Liver (tissue), 9 donors: ENCODE data around the gene ANKRD10. TPM values are rescaled to one million over a fixed set of nuclear protein-coding genes. Genes with fewer than 3 reads are reported as not detected.

Source experiments
- DNase-seq: peaks from one replicate; pipeline ENCODE4 v3.0.0-alpha.2; 2017; ENCODE audit warnings: low spot score
- H3K27ac ChIP-seq, 2 donors: one replicate each; pipeline ENCODE4 v1.7.0; 2013; ENCODE audit warnings: inconsistent platforms in 2 of 2, low read length in 2 of 2, control low read depth in 1 of 2, low read depth in 1 of 2, mild to moderate bottlenecking in 1 of 2
- H3K27me3 ChIP-seq, 4 donors: one replicate each; pipeline versions ENCODE4 v1.6.1 to v1.7.0; 2013; ENCODE audit warnings: low read length in 3 of 4, inconsistent platforms in 1 of 4, mild to moderate bottlenecking in 1 of 4, moderate library complexity in 1 of 4; ENCODE audit not compliant: control insufficient read depth in 4 of 4, insufficient read depth in 4 of 4
- H3K36me3 ChIP-seq, 4 donors: one replicate each; pipeline versions ENCODE4 v1.6.1 to v1.7.0; 2013; ENCODE audit warnings: low read length in 3 of 4, mild to moderate bottlenecking in 3 of 4, low read depth in 1 of 4, moderate library complexity in 1 of 4; ENCODE audit not compliant: control insufficient read depth in 4 of 4, insufficient read depth in 3 of 4
- H3K4me1 ChIP-seq, 4 donors: one replicate each; pipeline versions ENCODE4 v1.6.1 to v1.7.0; 2013; ENCODE audit warnings: low read length in 3 of 4, mild to moderate bottlenecking in 3 of 4, moderate library complexity in 1 of 4; ENCODE audit not compliant: control insufficient read depth in 4 of 4, insufficient read depth in 4 of 4
- H3K4me3 ChIP-seq, 3 donors: one replicate each; pipeline versions ENCODE4 v1.6.1 to v1.7.0; 2013; ENCODE audit warnings: low read length in 3 of 3, control low read depth in 1 of 3, low read depth in 1 of 3, mild to moderate bottlenecking in 1 of 3
- H3K9ac ChIP-seq, 2 donors: one replicate each; pipeline ENCODE4 v1.7.0; 2013; ENCODE audit warnings: low read length in 2 of 2, mild to moderate bottlenecking in 2 of 2, moderate library complexity in 2 of 2, control low read depth in 1 of 2, low read depth in 1 of 2
- H3K9me3 ChIP-seq, 4 donors: one replicate each; pipeline versions ENCODE4 v1.6.1 to v1.7.0; 2013; ENCODE audit warnings: low read length in 3 of 4; ENCODE audit not compliant: control insufficient read depth in 4 of 4
- CTCF ChIP-seq: fragments of 150-350 bp; IDR thresholded peaks from 2 replicates; pipeline ENCODE4 v1.5.1; 2017; ENCODE audit warnings: improper control_type of control experiment, low read depth, low read length; ENCODE audit not compliant: missing input control
- EGR1 ChIP-seq, 2 donors: IDR thresholded peaks; 2 replicates each; pipeline ENCODE4 v1.6.1; 2016 to 2018; ENCODE audit warnings: antibody characterized with exemption in 2 of 2, low read depth in 2 of 2
- FOXA1 ChIP-seq: IDR thresholded peaks from 2 replicates; pipeline ENCODE4 v1.6.1; 2016; ENCODE audit warnings: antibody characterized with exemption
- GABPA ChIP-seq, 2 donors: IDR thresholded peaks in 1 of 2; conservative IDR thresholded peaks in 1 of 2; 2 replicates each; pipeline ENCODE4 v1.6.1; 2016; ENCODE audit warnings: antibody characterized with exemption in 2 of 2, mild to moderate bottlenecking in 1 of 2, moderate library complexity in 1 of 2
- HNF4A ChIP-seq, 2 donors: conservative IDR thresholded peaks; 2 replicates each; pipeline ENCODE4 v1.6.1; 2016; ENCODE audit warnings: antibody characterized with exemption in 2 of 2, mild to moderate bottlenecking in 2 of 2
- HNF4G ChIP-seq: IDR thresholded peaks from 2 replicates; pipeline ENCODE4 v1.6.1; 2016; ENCODE audit warnings: antibody characterized with exemption
- JUND ChIP-seq, 2 donors: IDR thresholded peaks; 2 replicates each; pipeline ENCODE4 v1.6.1; 2016; ENCODE audit warnings: antibody characterized with exemption in 2 of 2
- NR2F2 ChIP-seq: IDR thresholded peaks from 2 replicates; pipeline ENCODE4 v1.6.1; 2016; ENCODE audit warnings: antibody characterized with exemption
- RAD21 ChIP-seq, 2 donors: IDR thresholded peaks; 2 replicates each; pipeline ENCODE4 v1.6.1; 2016; ENCODE audit warnings: antibody characterized with exemption in 2 of 2, mild to moderate bottlenecking in 2 of 2
- RXRA ChIP-seq, 2 donors: IDR thresholded peaks; 2 replicates each; pipeline ENCODE4 v1.6.1; 2017 to 2018; ENCODE audit warnings: antibody characterized with exemption in 2 of 2, mild to moderate bottlenecking in 1 of 2
- SP1 ChIP-seq: IDR thresholded peaks from 2 replicates; pipeline ENCODE4 v1.6.1; 2018; ENCODE audit warnings: antibody characterized with exemption, mild to moderate bottlenecking
- TAF1 ChIP-seq: conservative IDR thresholded peaks from 2 replicates; pipeline ENCODE4 v1.6.1; 2016; ENCODE audit warnings: antibody characterized with exemption, mild to moderate bottlenecking
- YY1 ChIP-seq: IDR thresholded peaks from 2 replicates; pipeline ENCODE4 v1.6.1; 2016; ENCODE audit warnings: antibody characterized with exemption, mild to moderate bottlenecking
- ZBTB33 ChIP-seq: IDR thresholded peaks from 2 replicates; pipeline ENCODE4 v1.6.1; 2016; ENCODE audit warnings: antibody characterized with exemption
- WGBS: extraction: QIAGEN DNeasy Blood & Tissue Kit; methylation state at CpG from one replicate; pipeline ENCODE4 v1.1.7; 2013; 5-methylcytosine and 5-hydroxymethylcytosine counted together
- polyA plus RNA-seq, 2 donors: library from polyadenylated mRNA; stranded (reverse) in 1 of 2; unstranded in 1 of 2; fragments of 200-250 nt in 1 of 2; fragments of >200 nt in 1 of 2; fragmentation: Nextera tagmentation in 1 of 2; extraction: Ambion mirVana in 1 of 2; gene quantifications; one replicate each; pipeline versions ENCODE4 v1.2.1 to v1.2.3, GENCODE V29; 2013 to 2015
- total RNA-seq, 2 donors: library from RNA; depleted of rRNA; stranded (reverse); fragments of >200 nt; gene quantifications; one replicate each; pipeline ENCODE4 v1.2.3, GENCODE V29; 2014
- TF ChIP-seq, protein P1 (sequence below): IDR thresholded peaks from 2 replicates; pipeline ENCODE4 v1.6.1; 2016; ENCODE audit warnings: antibody characterized with exemption
- donor health status: healthy.
- donor health status: healthy.
- donor health status: healthy.
- donor health status: healthy.
- donor health status: healthy.

The ANKRD10 gene
- total and polyA plus RNA-seq, 4 donors = 18.8 to 74.1 (median 52.9) TPM

DNA sequence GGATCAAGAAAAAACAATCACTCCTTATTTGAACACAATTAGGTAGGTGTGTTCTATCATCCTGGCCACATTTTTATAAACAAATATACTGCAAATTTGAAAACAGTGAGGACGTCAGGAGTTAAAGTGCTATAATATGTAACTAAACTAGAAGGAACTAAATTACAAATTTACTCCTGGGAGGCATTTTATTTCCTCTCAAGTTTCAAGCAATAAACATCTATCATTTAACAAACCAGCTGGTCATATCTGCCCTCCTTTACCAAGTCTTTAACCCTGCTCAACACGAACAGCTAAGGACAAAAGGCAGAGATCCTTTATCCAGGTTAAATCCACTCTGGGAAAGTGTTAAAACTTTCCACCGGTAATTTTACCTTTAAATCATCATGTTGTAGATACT, 26.5 kb downstream of the ANKRD10 start:
- WGBS = 83% methylated on average over 3 of the region's 3 CpGs
- TF ChIP-seq HNF4G (no peak), EGR1 (IDR thresholded peaks at IDR 0.05; ENCODE audit: low read depth in 2 of 2) (no peak)
- no peak for DNase-seq
- H3K9me3 ChIP-seq = no peaks in the 10 kb centered on the region
- no peak overlapping the region for H3K27ac ChIP-seq
- H3K9ac ChIP-seq = no peak overlapping the region
- H3K4me3 ChIP-seq = no peak overlapping the region
- peaks cover 0 to 6% (median 3%) of the 10 kb centered on the region in 4 donors for H3K36me3 ChIP-seq
- H3K27me3 ChIP-seq = no peaks in the 10 kb centered on the region
- no peaks in the 10 kb centered on the region for H3K4me1 ChIP-seq

GRCh38 chr13:110887597-110888333, 27.1 kb downstream of the ANKRD10 start:
- TF ChIP-seq GABPA (IDR thresholded peaks at IDR 0.05 in 1 of 2, conservative IDR thresholded peaks at IDR 0.05 in 1 of 2) (no peak), SP1 (no peak), RAD21 (IDR thresholded peaks at IDR 0.05) (no peak), JUND (IDR thresholded peaks at IDR 0.05) (no peak), HNF4A (conservative IDR thresholded peaks at IDR 0.05) (no peak)
- TF ChIP-seq, protein P1, sequence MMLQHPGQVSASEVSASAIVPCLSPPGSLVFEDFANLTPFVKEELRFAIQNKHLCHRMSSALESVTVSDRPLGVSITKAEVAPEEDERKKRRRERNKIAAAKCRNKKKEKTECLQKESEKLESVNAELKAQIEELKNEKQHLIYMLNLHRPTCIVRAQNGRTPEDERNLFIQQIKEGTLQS = no peak
- no peak for DNase-seq
- Histone ChIP-seq H3K4me1 (no peaks in the 10 kb centered on the region), H3K36me3 (peaks cover 0 to 5% (median under 1%) of the 10 kb centered on the region in 4 donors), H3K27ac (no peak overlapping the region), H3K4me3 (no peak overlapping the region), H3K9ac (no peak overlapping the region), H3K9me3 (no peaks in the 10 kb centered on the region), H3K27me3 (no peaks in the 10 kb centered on the region)
- 67% methylated on average over 9 of the region's 9 CpGs for WGBS

DNA sequence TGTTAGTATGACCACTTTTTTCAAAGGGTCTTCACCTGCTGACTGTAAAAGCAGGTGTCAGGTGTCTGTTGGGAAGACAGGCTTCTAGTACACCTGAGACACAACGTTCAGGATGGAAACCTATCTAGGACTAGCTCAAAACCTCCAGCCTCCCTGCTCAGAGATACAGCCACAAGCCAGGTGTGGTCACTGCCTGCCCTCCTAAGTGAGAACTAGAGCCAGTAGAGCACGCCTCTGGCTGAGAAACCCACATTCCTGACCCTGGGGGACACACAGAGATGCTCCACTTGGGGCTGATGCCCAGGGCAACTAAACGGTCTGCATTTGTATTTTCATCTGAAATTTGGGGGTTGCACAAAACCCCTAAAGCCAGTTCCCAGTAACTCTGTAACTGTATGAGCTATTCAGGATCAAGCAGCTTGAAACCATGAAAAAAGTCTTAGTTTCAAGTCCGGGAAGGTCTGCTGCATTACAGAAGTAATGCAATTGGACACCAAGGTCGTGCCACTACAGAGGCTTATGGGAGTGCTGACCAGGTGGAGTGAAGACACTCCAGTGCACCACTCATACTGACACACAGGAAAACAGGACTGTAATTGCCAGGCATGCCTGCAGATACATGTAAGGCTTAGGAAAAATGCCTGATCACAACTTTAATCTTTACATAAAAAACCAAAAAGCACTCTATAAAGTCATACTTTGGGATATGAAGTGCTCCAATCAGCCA, 27.8 kb downstream of the ANKRD10 start:
- Histone ChIP-seq H3K4me3 (no peak overlapping the region), H3K36me3 (peaks cover 0 to 2% (median 0%) of the 10 kb centered on the region in 4 donors), H3K9ac (no peak overlapping the region), H3K27ac (no peak overlapping the region), H3K4me1 (no peaks in the 10 kb centered on the region), H3K27me3 (no peaks in the 10 kb centered on the region), H3K9me3 (no peaks in the 10 kb centered on the region)
- 67% methylated on average over 5 of the region's 5 CpGs for WGBS
- no peak for DNase-seq
- no peak for TF ChIP-seq GABPA (IDR thresholded peaks at IDR 0.05 in 1 of 2, conservative IDR thresholded peaks at IDR 0.05 in 1 of 2)
- no peak for TF ChIP-seq SP1
- TF ChIP-seq HNF4G = no peak
- TF ChIP-seq CTCF = no peak
- TF ChIP-seq, protein P1 = no peak
- TF ChIP-seq TAF1 = no peak
- TF ChIP-seq ZBTB33 = no peak
- no peak for TF ChIP-seq RXRA (IDR thresholded peaks at IDR 0.05)
- no peak for TF ChIP-seq YY1
- no peak for TF ChIP-seq HNF4A (conservative IDR thresholded peaks at IDR 0.05)
- no peak for TF ChIP-seq NR2F2
- TF ChIP-seq FOXA1 = no peak
- no peak for TF ChIP-seq JUND (IDR thresholded peaks at IDR 0.05)
